Right hindlimb (tissue), 1 donor: ENCODE data around the gene CREBL2.
"Not testable (repeated sequence)": the region's sequence is repeated elsewhere in the genome, so short reads cannot be mapped to it uniquely, and the experiment has no call there.

Experiments used
- DNase-seq: peaks from one replicate; pipeline ENCODE4 v3.0.0-alpha.2; 2018

The CREBL2 gene, protein sequence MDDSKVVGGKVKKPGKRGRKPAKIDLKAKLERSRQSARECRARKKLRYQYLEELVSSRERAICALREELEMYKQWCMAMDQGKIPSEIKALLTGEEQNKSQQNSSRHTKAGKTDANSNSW

DNA sequence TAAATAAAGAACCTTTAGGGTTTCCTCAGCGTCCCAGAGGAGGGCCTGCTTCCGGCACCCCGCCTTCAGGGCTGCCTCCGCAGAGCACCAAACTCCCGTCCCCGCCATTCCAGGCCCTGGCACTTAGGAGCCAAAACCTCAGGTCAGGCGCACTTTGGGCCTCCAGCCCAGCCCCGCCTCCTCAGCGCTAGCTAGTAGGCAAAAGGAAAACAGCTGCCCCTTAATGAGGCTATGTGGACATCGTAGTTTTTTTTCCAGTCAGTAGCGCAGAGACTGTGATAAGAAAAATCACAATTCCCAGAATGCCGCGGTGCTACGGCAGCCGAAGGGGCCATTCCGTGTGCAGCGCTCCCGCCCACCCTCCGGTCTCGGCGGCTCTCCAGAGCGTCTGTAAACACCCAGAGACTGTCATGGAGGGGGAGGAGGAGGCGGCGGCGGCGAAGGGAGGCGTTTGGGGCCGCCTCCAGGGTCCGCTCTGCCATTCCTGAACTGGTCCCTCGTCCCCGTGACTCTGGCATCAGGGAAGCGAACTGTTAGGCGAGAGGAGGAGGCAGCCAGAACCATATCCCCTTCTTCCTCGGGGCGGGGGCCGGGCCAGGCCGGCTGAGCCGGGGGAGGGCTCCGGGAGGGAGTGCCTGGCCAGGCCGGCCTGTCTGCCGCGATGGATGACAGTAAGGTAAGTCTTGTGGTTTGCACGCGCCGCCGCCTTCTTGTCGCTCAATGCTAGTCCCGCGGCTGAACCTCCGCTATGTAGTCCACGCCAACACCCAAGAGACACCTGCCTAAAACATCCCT is at the start of gene CREBL2:
CREBL2 (plus strand) TSS at position 365 of the 795 bp plus-strand sequence; CDS start at position 662, 297 bp downstream.
- DNase-seq: peak; percentile 97

DNA sequence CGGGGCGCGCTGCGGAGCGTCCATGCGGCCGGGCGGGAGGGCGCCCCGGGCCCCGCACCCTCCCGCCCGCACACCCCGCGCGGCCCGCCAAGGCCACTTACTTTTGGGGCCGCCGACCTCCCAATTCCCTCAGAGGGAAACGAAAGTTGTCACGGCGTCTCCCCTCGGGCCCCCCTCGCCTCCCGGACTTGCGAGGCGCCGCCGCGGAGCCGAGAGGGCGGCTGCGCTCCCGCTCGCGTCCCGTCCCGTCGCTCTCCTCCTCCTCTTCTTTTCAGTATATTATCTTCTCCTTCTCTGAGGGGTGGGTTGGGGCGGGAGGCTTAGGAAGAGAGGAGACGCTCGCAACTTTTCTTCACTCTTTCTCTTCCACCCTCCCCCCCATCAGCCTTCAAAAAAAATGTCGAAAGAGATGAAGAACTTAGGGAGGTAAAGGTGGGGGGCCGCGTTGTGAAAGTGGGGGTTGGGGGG is 49.6 kb upstream of the CREBL2 start:
- peak; percentile 50 for DNase-seq

DNA sequence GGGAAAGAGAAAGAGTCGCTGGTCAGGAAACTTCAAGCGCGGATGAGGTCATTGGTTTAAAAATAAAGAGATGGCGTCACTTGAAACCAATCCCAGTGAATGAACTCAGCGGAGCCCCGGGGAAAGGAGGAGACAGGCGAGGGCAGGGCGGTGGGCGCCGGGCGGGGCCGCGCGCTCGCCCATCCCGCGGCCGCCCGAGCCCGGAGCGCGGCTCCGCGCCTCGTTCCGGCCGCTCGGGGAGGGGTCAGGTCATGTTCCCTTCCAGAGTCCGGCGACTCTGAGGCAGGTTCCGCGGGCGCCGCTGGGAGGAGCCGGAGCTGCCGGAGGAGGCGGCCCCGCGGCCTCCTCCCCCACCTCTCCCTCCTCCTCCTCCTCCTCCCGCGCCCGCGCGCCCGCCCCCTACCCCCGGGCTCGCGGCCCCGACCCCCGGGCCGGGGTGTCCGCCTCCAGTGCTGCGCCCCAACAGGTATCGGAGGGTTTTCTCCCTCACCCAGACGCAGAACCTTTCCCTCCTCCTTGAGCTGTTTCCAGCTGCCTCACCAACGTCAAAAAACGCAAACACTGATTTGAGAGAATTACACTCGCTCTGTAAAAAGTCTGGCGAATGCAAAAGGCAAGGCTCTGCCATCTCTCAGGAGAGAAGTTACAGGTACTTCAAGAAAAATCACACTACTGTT is 49.0 kb upstream of the CREBL2 start, which contains the start of gene DUSP16:
DUSP16 (minus strand) TSS at position 279 of the 677 bp plus-strand sequence. CDS start 41,765 bp downstream, outside the sequence.
- peak; percentile 96 for DNase-seq

DNA sequence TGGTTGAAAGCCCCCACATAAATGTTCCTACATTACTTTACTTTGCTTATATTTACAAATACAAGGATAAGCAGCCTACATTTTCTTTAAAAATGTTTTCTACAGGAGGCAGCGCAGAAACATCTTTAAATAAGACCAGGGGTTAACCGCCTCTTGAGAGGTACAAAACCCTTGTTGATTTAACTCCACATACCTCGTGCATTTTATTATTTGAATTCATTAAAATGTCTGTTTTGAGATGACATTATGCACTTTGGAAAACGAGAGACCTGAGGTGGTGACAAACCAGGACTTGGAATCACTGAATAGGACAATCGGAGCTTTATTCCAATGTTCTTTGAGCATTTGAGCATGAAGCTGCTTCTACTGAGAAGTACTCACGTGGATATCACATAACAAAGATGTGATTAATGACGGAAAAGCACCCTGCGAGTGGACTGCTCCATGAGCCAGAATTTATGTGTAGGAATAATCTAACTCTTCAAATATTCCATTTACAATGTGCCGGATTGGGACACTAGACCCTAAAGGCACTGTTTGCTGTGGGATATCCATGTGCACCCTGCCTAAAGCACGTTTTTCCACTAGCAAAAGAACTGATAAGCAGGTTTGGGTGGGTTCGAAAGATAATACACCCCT is 48.3 kb upstream of the CREBL2 start:
- DNase-seq: no peak

DNA sequence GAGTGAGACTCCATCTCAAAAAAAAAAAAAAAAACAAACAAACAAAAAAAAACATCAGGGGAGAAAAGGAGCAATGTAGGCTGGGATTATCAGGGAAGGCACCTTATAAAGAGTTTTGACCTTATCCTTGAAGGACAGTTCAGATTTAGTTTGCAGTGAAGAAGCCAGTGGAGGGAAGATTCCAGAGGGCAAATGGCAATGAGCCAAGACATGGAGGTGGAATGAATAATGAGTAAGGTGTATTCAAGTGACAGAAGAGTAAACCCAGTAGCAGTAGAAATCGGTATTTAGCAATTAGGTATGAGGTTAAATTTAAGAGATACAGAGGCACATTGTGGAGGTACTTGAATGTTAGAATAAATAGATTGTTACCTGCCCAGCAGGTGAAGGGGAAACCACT is 46.8 kb upstream of the CREBL2 start:
- no peak for DNase-seq

DNA sequence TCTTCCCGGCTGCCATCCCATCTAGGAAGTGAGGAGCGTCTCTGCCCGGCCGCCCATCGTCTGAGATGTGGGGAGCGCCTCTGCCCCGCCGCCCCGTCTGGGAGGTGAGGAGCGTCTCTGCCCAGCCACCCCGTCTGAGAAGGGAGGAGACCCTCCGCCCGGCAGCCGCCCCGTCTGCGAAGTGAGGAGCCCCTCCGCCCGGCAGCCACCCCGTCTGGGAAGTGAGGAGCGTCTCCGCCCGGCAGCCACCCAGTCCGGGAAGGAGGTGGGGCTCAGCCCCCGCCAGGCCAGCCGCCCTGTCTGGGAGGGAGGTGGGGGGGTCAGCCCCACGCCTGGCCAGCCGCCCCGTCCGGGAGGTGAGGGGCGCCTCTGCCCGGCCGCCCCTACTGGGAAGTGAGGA is 45.7 kb upstream of the CREBL2 start:
- not testable (repeated sequence) for DNase-seq

DNA sequence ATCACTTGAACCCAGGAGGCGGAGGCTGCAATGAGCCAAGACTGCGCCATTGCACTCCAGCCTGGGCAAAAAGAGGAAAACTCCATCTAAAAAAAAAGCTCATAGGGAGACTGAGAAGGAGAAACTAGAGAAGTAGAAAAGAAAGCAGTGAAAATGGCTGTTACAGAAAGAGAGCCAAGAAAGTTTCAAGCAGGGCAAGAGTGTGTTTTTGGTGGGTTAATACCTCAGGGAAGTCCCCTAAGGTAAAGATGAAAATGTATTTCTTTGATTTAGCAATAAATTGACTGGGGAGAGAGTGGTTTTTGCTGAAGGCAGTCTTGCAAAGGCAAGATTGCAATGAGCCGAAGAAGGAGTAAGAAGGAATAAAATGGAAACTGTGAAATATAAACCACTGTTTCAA is 39.0 kb upstream of the CREBL2 start:
- DNase-seq: no peak

DNA sequence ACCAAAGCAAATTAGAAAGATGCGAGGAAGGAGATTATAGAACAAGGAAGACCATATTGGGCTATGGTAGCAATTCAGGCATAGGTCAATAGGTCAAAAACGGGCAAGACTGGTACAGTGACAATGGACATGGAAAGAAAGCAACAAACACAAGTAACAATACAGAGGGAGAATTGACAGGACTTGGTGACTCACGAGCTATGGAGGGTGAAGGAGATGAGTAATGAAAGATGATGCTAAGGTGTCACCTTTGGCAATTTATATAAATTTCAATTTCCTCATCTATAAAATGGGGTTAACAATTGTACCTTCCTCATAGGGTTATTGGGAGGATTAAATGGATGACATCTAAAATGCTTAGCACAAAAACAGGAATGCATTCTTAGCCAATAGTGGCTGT is 33.9 kb upstream of the CREBL2 start:
- DNase-seq: no peak

DNA sequence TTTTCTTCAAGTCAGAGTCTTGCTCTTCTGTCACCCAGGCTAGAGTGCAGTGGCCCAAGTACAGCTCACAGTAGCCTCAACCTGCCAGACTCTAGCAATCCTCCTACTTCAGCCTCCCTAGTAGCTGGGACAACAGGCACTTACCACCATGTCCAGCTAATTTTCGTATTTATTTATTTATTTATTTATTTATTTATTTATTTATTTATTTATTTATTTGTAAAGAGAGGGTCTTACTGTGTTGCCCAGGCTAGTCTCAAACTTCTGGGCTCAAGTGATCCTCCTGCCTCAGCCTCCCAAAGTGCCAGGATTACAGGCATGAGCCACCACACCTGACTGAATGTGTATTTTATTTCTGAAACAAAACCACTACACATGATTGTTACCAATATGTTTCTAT is 31.0 kb upstream of the CREBL2 start:
- DNase-seq: not testable (repeated sequence)

DNA sequence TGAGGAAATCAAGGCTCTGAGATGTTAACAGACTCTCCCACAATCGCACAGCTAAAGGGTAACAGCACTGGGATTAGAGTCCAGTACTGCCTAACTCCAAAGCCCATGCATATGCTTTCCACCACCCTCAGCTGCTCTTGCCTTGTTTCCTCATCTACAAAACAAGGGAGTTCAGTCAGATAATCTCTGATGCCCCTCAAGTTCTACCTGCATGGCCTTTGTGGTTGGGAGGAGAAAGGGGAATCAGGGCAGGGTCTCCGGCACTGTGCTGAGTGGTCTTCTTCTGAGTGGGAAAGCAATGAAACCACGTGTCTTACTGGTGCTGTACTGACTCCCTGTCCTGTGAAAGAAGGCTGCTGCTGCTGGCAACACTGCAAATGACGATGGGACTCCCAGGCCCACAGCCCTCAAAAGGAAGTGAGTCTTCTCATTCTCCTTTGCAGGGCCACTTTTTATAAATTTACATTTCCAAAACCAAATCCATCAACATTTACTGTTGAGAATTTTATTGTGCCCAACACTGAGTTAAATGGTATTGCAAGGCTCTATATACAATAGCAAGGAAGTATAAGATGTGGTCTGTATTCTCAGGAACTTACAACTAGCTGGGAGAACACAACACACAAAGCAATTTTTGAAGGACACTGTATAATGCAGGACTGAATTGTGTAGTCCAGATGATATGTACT is 29.3 kb upstream of the CREBL2 start:
- DNase-seq: no peak

DNA sequence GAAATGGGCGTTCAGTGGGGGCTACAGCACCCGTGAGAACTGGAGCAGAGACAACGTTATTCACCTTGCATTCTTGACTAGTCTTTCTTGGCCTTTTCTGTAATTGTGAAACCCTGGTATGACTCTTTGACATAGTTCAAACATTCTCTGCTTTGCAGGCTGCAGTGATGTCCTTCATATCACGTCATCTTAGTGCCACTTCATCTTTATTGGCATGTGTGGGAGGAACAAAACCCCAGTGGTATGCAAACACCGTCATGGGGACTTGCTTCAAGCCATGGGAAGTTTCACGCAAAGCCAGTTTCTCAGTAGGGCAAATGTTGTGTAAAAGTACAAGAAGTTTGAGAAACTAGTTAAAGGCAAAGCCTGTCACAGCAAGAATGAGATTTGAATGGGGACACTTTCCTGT is 28.8 kb upstream of the CREBL2 start:
- no peak for DNase-seq

DNA sequence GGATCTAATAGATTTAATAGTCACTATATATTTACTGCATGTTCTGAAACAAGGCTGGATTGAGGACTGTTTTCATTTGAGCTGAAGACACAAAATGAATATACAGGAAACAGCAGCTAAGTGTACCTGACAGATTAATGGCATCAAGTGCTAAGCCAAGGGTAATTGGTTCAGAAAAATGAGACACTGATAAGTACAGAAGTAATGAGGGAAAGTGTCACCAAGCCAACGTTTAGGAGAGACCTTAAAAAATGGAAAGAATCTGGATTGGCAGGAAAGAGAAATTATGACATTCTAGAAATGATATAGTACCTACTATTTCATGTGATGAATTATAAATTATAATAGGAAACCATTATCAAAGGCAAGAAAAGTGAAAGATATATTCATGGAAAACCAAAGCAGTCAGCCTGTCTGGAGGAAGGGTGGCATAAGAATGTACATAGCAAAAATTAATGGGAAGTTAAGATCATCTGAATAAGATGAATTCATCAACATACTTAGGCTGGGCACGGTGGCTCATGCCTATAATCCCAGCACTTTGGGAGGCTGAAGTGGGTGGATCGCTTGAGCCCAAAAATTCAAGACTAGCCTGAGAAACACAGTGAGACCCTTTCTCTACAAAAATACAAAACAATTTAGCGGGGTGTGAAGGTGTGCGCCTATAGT is 28.0 kb upstream of the CREBL2 start:
- DNase-seq: no peak

DNA sequence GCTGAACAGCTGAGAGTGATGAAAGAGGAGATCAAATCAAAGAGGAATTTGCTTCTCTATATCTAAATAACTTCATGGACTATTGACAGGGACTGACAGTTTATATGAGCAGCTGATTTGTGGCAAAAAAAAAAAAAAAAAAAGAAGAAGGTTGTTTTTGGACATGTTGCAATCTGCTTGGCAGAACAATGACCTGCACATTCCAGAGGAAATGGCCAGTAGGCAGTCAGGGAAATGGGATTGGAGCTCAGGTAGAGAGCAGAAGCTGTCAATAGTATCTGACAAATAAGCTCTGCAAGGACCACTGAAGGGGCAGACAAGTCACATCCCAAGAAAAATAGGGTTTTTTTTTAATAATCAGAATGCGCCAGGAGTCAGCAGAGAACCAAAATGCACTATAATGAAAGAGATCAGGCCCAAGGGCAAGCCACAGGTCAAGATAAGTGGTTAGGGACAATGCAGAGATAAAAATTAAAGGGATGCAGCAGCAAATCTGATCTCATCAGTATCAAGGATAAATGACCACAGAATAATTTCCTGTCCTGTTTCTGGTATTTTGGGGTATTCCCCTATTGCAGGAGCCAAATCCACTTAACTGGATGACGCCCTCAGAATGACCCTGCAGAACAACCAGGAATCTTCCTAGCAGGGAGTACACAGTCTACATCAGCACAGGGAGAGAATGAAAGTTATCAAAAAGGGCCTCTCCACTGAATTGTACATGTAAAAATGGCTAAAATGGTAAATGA is 26.4 kb upstream of the CREBL2 start:
- no peak for DNase-seq

DNA sequence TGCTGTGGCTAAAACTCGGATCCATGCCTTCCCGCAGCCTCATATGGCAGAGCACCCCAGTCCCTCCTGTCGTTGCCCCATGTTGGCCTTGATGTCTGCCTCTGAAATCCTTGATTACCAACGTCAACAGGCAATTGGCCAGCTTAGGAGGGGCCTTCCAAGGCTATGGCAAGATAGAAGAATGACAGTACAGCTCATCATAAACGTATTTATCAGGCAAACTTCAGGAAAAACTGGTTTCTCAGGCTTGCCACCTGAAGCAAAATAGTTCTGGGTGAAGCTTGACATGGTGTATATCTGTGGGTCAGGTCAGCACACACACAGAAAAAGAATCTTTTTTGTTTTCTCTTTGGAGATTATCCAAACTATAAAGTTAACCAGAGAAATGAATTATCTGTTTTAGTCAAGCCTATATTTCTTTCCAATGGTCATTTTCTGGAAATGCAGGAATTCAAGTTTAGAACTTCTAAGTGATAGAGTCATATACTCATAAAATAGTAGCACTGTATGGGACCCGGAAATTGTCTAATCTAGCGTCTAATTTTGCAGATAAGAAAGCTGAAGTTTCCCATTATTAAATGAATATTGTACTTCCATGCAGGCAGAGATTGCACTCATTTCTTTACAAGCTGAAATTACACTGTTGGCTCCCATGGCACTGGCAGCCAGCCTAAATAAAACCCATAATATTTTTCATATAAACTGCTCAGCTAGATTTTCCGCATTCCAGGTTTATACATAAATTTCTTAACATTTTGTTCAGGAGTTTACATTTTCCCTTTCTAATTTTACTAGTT is 24.6 kb upstream of the CREBL2 start:
- DNase-seq: no peak

DNA sequence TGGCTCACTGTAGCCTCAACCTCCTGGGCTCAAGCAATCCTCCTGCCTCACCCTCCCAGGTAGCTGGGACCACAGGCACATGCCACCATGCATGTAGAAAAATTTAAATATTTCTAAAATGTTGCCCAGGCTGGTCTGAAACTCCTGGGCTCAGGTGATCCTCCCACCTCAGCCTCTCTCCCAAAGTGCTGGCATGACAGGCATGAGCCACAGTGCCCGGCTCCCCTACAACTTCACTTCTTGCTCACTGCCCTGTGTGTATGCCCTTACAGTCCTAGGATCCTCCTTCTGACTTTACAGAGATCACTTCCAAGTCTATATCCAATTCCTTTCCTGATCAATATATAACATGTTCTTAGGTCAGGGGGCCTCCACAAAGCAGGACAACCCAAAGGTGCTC is 23.8 kb upstream of the CREBL2 start:
- no peak for DNase-seq

DNA sequence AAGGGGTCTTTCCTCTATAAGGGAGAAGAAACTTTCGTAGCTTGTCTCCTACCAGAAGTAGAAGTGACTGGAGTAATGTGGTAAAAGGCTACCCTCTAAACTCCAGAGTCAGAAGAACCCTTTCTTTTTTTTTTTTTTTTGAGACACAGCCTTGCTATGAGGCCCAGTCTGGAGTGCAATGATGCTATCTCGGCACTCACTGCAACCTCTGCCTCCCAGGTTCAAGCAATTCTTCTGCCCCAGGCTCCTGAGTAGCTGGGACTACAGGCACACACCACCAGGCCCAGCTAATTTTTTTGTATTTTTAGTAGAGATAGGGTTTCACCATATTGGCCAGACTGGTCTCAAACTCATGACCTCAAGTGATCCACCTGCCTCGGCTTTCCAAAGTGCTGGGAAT is 23.2 kb upstream of the CREBL2 start:
- not testable (repeated sequence) for DNase-seq

DNA sequence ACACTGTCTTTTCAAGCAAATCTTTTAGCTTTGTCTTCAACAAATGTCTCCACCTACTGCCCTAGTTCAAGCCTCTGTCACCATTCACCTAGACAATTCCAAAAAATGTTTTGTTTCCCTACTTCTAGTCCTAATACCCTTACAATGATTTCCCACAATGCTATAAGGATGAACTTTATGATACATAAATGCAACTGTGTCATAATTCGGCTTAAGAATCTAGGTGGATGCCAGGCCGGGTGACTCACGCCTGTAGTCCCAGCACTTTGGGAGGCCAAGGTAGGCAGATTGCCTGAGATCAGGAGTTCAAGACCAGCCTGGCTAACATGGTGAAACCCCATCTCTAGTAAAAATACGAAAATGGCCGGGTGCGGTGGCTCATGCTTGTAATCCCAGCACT is 20.7 kb upstream of the CREBL2 start:
- no peak for DNase-seq

DNA sequence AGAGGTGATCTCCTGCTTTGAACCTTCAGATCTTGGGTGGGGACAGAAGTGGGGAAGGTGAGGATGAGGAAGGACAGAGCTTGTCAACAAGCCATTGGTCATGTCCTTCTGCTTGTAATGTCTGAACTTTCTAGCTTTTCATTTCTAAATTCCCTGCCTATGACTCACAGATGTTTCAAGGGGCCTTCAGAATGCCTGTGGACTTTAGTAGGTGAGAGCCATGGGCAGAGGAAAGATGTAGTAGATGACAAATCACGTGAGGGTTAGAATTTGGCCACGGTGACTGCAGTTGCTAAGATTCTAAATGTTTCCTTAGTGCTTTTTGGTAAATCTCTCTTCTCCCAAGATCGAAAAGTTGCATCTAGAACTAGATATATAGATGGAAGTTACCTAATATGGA is 18.7 kb upstream of the CREBL2 start:
- no peak for DNase-seq

DNA sequence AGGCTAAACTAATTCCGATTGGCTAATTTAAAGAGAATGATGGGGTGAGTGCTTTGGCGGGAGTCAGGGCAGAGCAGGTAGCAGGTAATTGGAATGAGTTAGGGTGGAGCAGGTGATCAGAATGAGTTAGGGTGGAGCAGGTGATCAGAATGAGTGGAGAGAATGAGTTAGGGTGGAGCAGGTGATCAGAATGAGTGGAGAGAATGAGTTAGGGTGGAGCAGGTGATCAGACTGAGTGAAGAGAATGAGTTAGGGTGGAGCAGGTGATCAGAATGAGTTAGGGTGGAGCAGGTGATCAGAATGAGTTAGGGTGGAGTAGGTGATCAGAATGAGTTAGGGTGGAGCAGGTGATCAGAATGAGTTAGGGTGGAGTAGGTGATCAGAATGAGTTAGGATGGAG is 15.7 kb upstream of the CREBL2 start:
- not testable (repeated sequence) for DNase-seq

DNA sequence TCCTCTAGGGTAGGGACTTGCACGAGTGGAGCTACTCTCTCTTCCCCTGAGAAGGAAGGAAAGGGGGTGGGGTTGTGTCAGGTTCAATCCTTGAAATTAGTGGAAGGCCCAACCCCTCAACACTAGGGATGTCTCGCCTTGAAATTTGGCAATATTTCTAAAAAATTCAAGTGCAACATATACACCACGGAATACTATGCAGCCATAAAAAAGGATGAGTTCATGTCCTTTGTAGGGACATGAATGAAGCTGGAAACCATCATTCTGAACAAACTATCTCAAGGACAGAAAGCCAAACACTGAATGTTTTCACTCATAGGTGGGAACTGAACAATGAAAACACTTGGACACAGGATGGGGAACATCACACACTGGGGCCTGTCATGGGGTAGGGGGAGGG is 15.1 kb upstream of the CREBL2 start:
- not testable (repeated sequence) for DNase-seq

DNA sequence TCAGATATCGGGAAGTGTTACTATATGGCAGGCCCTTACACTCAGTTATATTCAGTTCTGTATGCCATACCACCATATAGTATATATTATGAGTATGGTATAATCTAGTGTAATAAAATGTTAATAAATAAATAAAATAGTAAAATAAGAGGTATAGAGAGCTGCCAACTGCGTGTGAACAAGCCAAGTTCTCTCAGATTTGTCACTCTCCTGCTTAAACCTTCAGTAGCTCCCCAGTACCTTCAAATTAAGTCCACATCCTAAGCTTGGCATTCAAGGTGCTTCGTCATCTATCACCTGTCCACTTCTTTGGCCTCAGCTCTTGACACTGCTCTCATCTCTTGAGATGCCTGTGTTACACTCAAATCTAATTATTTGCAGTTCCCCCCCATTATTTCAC is 12.8 kb upstream of the CREBL2 start:
- no peak for DNase-seq
